Spleen (tissue), 11 donors: ENCODE data around the gene SIRT7. TPM values are rescaled to one million over a fixed set of nuclear protein-coding genes. Genes with fewer than 3 reads are reported as not detected.

Source experiments
- DNase-seq: peaks from one replicate; pipeline ENCODE4 v3.0.0-alpha.2; 2020
- H3K27ac ChIP-seq, 8 donors: fragments of 200-600 bp; sonication (generic) in 7 of 8; 1 replicate in 4 of 8; 2 replicates in 4 of 8; pipeline versions ENCODE4 v1.5.0 to v1.8.0; 2016 to 2021; ENCODE audit warnings: inconsistent platforms in 4 of 8, mild to moderate bottlenecking in 4 of 8, moderate library complexity in 1 of 8
- H3K27me3 ChIP-seq, 7 donors: fragments of 200-600 bp; sonication (generic) in 6 of 7; replicated peaks in 1 of 7; 1 replicate in 4 of 7; 2 replicates in 3 of 7; pipeline versions ENCODE4 v1.5.0 to v1.8.0; 2016 to 2021; ENCODE audit warnings: inconsistent platforms in 3 of 7, mild to moderate bottlenecking in 1 of 7
- H3K36me3 ChIP-seq, 6 donors: fragments of 200-600 bp; sonication (generic) in 5 of 6; 1 replicate in 4 of 6; 2 replicates in 2 of 6; pipeline versions ENCODE4 v1.5.0 to v1.8.0; 2016 to 2021; ENCODE audit warnings: inconsistent platforms in 2 of 6
- H3K4me1 ChIP-seq, 6 donors: fragments of 200-600 bp; sonication (generic) in 5 of 6; 1 replicate in 3 of 6; 2 replicates in 3 of 6; pipeline versions ENCODE4 v1.5.0 to v1.8.0; 2016 to 2021; ENCODE audit warnings: inconsistent platforms in 3 of 6
- H3K4me3 ChIP-seq, 8 donors: fragments of 200-600 bp; sonication (generic) in 7 of 8; 1 replicate in 4 of 8; 2 replicates in 4 of 8; pipeline versions ENCODE4 v1.5.0 to v1.8.0; 2016 to 2021; ENCODE audit warnings: inconsistent platforms in 4 of 8, mild to moderate bottlenecking in 4 of 8, moderate library complexity in 2 of 8
- H3K9me3 ChIP-seq, 8 donors: fragments of 200-600 bp; sonication (generic) in 7 of 8; 1 replicate in 4 of 8; 2 replicates in 4 of 8; pipeline versions ENCODE4 v1.5.0 to v1.8.0; 2016 to 2021; ENCODE audit warnings: inconsistent platforms in 4 of 8
- POLR2A ChIP-seq, 3 donors: fragments of 450-650 bp; IDR thresholded peaks; one replicate each; pipeline ENCODE4 v1.5.1; 2017; ENCODE audit warnings: antibody characterized with exemption in 3 of 3, mild to moderate bottlenecking in 1 of 3
- POLR2AphosphoS5 ChIP-seq, 3 donors: sonication (generic); formaldehyde crosslinking; IDR thresholded peaks; one replicate each; pipeline ENCODE4 v1.5.1; 2017; ENCODE audit warnings: antibody characterized with exemption in 3 of 3
- WGBS, 5 donors: extraction: QIAGEN DNeasy Blood & Tissue Kit in 3 of 5; methylation state at CpG; one replicate each; pipeline versions ENCODE4 v1.1.5 to v1.1.7; 2013 to 2018; 5-methylcytosine and 5-hydroxymethylcytosine counted together
- intact Hi-C: fragments of 100-400 bp; cut with DNase I; formaldehyde crosslinking; loops from one replicate; pipeline ENCODE4 v1.15.0; 2023; ENCODE audit warnings: low total_unique reads
- polyA plus RNA-seq, 3 donors: library from polyadenylated mRNA; stranded (reverse); fragments of 200-250 nt; gene quantifications; one replicate each; pipeline ENCODE4 v1.2.1, GENCODE V29; 2013
- total RNA-seq, 7 donors: library from RNA; depleted of rRNA in 3 of 7; stranded (reverse); fragments of >200 nt in 3 of 7; fragmentation: NEBNext Ultra II Directional in 4 of 7; extraction: Animal tissue kit (Norgen Biotek cat#: 25700) in 4 of 7; gene quantifications; one replicate each; pipeline versions ENCODE4 v1.1.0 to v1.2.1, GENCODE V29; 2016 to 2021
- TF ChIP-seq, protein P1 (sequence below), 11 experiments: fragments of 200-600 bp in 7 of 11; fragments of 450-650 bp in 4 of 11; sonication (generic) in 4 of 11; IDR thresholded peaks in 8 of 11; conservative IDR thresholded peaks in 3 of 11; 1 replicate in 7 of 11; 2 replicates in 4 of 11; pipeline versions ENCODE4 v1.4.0 to v1.8.0; 2016 to 2021; ENCODE audit warnings: antibody characterized with exemption in 11 of 11, inconsistent platforms in 4 of 11, mild to moderate bottlenecking in 1 of 11
- donor health status: healthy with polysubstance abuse.
- donor health status: DM: no; HTN: no; CAD: no; lungs with moderate emphysema.
- donor health status: DM: no; HTN: no; CAD: no.
- donor health status: Bipolar disorder and iron deficiency.
- donor health status: healthy.
- donor health status: DM: no; HTN: no; CAD: no.
- donor health status: DM: yes; HTN: yes; CAD: no.

SIRT7 gene
- total and polyA plus RNA-seq, 10 donors = 28.5 to 54.5 (median 39.1) TPM

DNA sequence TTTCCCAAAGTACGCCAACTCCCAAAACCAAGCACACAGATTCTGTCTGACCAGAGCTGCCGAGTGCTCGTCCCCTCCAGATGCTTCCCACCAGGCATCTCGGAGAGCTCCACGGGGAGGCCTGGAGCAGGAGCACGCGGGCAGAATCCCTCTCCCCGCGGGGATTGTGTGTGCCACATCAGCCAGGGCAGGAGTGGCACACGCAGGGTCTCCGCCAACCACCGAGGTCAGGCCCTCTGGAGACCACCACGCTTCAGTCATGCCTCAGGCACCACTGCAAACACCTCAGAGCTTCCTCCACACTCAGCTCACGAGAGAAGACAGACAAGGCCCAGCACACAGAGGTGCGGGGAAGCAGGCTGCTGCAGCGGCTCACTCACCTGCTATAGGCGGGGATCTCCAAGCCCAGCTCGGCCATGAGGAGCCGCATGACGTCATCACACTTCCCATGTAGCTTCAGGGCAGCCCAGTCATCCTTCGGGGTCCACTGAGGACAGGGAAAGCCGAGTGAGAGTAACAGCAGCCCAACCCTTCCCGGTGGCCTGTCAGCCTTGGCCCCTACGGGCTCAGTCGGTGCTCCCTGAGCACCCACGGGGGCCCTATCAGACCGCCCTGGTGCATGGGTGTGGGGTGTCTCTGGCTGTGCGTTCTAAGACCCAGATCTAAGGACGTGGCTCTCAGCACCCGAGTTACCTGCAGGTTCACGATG lies 4.4 kb downstream of the SIRT7 start:
- DNase-seq = no peak
- Histone ChIP-seq H3K27ac (no peak overlapping the region), H3K36me3 (peaks cover 2 to 52% (median 39%) of the 10 kb centered on the region in 6 donors), H3K27me3 (no peaks in the 10 kb centered on the region), H3K4me1 (peaks cover 25 to 67% (median 48%) of the 10 kb centered on the region in 6 donors), H3K9me3 (no peaks in the 10 kb centered on the region), H3K4me3 (no peak overlapping the region)
- intact Hi-C loops = no loop called here
- peak in 2 of 3 donors; percentile 3 to 36 for TF ChIP-seq POLR2AphosphoS5 (IDR thresholded peaks at IDR 0.05)
- TF ChIP-seq, protein P1, sequence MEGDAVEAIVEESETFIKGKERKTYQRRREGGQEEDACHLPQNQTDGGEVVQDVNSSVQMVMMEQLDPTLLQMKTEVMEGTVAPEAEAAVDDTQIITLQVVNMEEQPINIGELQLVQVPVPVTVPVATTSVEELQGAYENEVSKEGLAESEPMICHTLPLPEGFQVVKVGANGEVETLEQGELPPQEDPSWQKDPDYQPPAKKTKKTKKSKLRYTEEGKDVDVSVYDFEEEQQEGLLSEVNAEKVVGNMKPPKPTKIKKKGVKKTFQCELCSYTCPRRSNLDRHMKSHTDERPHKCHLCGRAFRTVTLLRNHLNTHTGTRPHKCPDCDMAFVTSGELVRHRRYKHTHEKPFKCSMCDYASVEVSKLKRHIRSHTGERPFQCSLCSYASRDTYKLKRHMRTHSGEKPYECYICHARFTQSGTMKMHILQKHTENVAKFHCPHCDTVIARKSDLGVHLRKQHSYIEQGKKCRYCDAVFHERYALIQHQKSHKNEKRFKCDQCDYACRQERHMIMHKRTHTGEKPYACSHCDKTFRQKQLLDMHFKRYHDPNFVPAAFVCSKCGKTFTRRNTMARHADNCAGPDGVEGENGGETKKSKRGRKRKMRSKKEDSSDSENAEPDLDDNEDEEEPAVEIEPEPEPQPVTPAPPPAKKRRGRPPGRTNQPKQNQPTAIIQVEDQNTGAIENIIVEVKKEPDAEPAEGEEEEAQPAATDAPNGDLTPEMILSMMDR (IDR thresholded peaks at IDR 0.05 in 8 of 11, conservative IDR thresholded peaks at IDR 0.05 in 3 of 11) = no peak
- 92 to 96% (median 95%) methylated on average over 17 to 31 of the region's 31 CpGs for WGBS, 5 donors

DNA sequence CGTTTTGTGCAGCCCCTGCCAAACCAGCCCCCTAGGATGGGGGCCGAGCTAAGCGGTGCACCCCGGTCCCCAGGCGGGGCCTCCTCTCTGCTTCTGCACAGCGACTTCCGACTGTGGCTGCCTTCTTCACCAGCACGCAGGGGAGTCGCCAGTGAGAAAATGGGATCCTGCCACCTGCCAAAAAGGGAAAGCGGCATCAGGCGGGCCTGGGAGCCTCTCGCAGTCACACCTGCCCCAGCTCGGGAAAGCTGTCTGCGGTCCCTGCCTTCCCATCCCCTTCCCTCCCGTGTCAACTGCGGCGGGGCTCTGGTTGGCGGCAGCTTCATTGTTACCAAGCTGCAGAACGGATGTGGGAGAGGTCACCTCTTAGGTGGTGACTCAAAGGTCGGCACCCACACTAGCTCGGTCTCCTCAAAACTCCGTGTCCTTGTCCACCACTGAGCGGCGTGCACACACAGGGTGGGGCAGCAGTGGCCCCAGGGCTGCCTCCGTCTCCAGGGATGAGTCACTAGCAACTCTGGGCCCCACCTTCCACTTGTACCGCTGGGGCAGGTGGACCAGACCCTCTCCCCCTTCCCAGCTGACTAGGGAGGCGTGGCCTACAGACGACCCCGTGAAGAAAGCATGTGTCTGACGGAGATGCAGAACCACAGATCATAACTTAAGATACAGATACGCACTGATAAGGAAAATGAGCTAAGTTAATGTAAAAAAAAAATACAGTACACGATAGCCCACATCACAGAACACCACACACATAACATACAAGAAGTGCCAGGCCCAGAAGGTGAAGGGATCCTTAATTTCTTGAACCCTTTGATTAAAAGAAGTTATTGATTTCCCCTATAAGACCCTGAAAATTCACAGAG lies 5.3 kb downstream of the SIRT7 start:
- intact Hi-C loops = no loop called here
- 85 to 91% (median 86%) methylated on average over 31 to 32 of the region's 32 CpGs for WGBS, 5 donors

DNA sequence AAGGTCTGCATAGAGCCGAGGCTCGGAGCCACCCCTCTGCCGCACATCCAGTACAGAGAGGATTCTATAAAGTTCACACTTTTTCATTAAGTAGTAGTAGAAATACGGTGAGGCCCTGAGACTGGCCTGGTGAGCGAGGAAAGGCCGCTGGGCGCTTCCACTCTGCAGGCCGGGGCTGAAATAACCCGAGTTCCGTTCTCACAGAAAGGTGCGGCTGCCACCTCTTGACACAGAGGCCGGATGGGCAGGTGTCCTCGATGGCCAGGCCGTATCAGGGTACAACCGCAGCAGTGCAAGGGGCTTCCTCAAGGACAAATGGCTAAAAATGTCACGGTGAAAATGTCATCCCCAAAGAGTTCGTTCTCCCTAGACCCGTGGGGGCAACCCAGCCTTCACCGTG lies 6.0 kb downstream of the SIRT7 start:
- peak; percentile 79 for DNase-seq
- H3K4me1 ChIP-seq = peaks cover 15 to 54% (median 35%) of the 10 kb centered on the region in 6 donors
- TF ChIP-seq POLR2AphosphoS5 (IDR thresholded peaks at IDR 0.05) (no peak), POLR2A (IDR thresholded peaks at IDR 0.05) (no peak)
- TF ChIP-seq, protein P1 (IDR thresholded peaks at IDR 0.05 in 8 of 11, conservative IDR thresholded peaks at IDR 0.05 in 3 of 11) = no peak
- peak overlapping the region in 4 of 8 donors; percentile 56 to 81 (median 61) for H3K27ac ChIP-seq
- peaks cover 2 to 68% (median 48%) of the 10 kb centered on the region in 6 donors for H3K36me3 ChIP-seq
- intact Hi-C loops = no loop called here
- no peaks in the 10 kb centered on the region for H3K27me3 ChIP-seq
- 82 to 94% (median 85%) methylated on average over 19 of the region's 19 CpGs for WGBS, 5 donors
- peak overlapping the region in 3 of 8 donors; percentile 13 to 94 (median 25) for H3K4me3 ChIP-seq
- H3K9me3 ChIP-seq = no peaks in the 10 kb centered on the region

More for the DNA sequence above, 5.3 kb downstream of the SIRT7 start:
- Histone ChIP-seq H3K4me3 (no peak overlapping the region), H3K9me3 (no peaks in the 10 kb centered on the region), H3K4me1 (peaks cover 20 to 61% (median 41%) of the 10 kb centered on the region in 6 donors), H3K27me3 (no peaks in the 10 kb centered on the region), H3K36me3 (peaks cover 2 to 61% (median 44%) of the 10 kb centered on the region in 6 donors), H3K27ac (no peak overlapping the region)
- DNase-seq = peak; percentile 79
- TF ChIP-seq POLR2A (IDR thresholded peaks at IDR 0.05) = no peak
- peak in 1 of 3 donors; percentile 13 for TF ChIP-seq POLR2AphosphoS5 (IDR thresholded peaks at IDR 0.05)

DNA sequence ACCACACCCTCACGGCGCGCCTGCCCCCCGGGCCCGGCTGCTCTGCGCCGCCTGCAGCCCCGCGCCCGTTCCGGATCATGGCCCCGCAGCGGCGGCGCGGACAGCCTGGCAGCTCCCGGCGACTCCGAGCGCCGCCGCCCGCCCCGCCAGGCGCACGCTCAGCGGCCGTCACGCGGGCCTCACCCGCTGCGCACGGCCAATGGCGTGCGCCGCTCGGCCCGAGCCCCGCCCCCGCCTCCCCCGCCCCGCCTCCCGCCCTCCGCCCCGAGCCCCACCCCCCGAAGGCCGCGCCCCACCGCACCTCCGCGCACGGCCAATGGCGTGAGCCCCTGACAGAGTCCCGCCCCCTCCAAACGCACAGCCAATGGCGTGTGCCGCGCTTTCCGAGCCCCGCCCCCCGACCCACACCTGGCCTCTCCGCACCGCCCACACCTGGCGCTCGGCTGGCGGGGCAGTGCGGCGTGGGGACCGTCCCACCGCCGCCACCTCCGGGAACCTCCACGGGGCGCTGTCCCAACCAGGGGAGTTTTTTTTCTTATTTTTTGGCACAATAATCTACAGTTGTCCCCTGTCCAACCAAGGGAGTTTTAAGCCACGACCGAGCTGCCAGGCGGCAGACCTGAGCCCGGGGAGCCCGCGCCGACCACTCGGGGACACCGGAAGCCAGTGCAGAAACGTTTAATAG lies 6.6 kb downstream of the SIRT7 start, which contains the start of gene PCYT2:
PCYT2 (minus strand) TSS at position 123 of the 685 bp plus-strand sequence; CDS start at position 79, 44 bp downstream.
- WGBS, 5 donors = 4 to 16% (median 6%) methylated on average over 29 to 84 of the region's 84 CpGs
- H3K27ac ChIP-seq = peak within 1 kb of the TSS in 5 of 8 donors; percentile 39 to 81 (median 66)
- peaks cover 11 to 48% (median 30%) of the 10 kb centered on the region in 6 donors for H3K4me1 ChIP-seq
- DNase-seq = peak; percentile 95
- no peaks in the 10 kb centered on the region for H3K9me3 ChIP-seq
- TF ChIP-seq POLR2A (IDR thresholded peaks at IDR 0.05) = no peak
- peak; percentile 49 to 74 (median 57) for TF ChIP-seq POLR2AphosphoS5 (IDR thresholded peaks at IDR 0.05)
- TF ChIP-seq, protein P1 (IDR thresholded peaks at IDR 0.05 in 8 of 11, conservative IDR thresholded peaks at IDR 0.05 in 3 of 11) = peak in 3 of 11 experiments; percentile 12 to 22 (median 18)
- peak within 1 kb of the TSS; percentile 73 to 94 (median 78) for H3K4me3 ChIP-seq
- peaks cover 2 to 74% (median 51%) of the 10 kb centered on the region in 6 donors for H3K36me3 ChIP-seq
- intact Hi-C loops = no loop called here
- H3K27me3 ChIP-seq = no peaks in the 10 kb centered on the region
